NCI-H82 treated with DMSO at 0.1 percent for 48 hours (cell line): ENCODE results near the gene ITPA.
"Not testable (repeated sequence)": the region's sequence is repeated elsewhere in the genome, so short reads cannot be mapped to it uniquely, and the experiment has no call there.

Experiments used
- DNase-seq: peaks from one replicate; lab custom pipeline; 2025; ENCODE audit not compliant: unreplicated experiment; lab: John Stamatoyannopoulos, UW

The ITPA gene

DNA sequence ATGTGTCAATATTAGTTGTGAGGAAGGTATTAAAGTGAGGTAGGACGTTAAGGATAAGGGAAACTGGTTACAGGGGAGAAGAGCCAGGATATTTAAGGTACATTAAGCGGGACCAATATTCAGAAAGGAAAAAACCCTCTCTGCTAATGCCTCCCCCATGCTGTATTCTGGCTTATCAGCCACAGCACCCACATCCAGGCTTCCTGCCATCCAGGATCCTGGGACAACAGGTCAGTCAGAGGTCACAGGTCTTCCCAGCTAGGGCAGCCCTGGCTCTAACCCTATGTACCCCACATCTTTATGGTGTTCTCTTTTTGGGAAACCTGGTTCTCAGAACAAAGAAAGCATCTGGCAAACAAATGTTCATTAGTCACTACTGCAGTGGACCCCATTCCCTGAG is 10.1 kb upstream of the ITPA start:
- no peak for DNase-seq

DNA sequence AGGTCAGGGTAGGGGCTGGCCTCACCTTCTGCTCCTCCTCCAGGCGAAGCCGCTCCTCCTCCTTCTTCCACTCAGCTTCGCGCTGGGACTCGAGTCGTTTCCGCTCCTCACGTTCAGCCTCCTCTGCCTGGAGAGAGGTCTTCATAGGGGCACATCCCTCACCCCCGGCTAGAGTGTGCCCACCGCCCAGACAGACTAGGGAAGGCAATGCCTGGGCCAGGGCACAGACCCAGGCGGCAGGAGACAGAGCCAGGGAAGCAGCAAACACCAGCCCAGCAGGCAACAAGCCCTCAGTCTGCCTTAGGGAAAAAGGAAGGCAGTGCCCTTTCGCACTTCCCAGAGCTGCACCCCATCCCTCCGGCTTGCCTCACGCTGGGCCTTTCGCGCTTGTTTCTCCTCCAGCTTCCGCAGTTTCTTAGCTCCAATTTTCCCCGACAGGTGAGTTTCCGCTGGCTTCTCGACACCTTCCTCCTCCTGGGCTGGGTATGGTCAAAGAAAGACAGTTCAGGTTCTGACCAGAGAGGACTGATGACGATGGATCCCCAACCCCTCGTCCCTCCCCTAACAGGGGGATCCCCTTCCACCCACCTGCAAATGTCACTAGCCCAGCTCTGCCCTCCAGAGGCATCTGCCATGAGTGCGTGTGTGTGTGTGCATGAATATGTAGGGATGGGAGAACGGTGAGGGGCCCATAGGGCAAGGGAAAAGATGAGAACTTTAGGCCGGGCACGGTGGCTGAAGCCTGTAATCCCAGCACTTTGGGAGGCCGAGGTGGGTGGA is 9.1 kb upstream of the ITPA start:
- no peak for DNase-seq

DNA sequence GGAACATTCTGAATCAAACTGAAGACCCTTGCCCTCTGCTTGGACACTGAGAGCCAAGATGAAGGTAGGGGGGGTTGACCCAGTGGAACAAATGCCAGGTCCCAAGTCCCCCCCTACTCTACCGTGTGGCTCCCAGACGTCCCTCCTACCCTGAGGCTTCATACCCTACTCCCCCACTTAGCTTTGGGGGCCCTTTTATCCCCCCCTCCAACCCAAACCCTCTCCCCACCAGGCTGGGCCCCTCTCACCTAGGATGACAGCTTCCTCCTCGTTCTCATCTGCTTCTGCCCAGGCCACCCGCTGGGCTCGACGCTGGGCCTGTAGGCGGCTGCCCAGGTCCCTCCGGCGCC is 6.4 kb upstream of the ITPA start:
- DNase-seq = no peak

DNA sequence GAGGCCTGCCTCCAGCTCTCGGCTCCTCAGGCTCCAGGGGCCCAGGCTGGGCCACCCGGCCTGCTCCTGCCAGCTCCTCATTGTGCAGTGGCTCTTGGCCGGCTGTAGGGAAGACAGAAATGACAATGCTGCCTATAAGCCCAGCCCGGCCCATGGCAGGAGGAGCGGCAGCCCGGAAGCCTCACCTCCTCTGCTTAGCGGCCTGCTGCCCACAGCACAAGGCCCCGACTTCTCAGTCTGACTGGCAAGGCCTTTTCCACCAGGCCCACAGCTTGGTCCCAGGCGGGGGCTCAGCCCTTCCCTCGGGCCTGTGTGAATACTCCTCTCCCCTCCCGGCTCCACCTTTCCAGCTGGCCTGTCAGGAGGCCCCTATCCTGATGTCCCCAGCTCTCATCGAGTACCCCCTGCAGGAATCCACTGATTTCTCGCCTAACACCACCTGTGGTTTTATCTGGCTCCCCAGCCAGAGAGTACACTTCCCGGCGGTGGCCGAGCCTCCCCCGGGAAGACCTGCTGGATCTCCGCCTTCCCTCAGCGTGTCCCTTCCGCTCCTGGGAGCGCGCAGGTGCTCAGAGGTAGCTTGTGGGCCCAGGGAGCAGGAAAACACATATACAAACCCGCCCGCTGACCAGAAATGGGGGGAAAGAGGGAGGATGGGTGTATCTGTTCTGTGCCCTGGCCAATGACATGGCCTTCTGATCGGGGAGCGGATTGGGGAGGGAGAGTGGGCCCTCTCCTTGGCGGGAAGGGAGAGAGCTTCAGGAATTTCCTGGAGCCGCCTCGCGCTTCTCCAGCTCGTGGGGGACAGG is 5.8 kb upstream of the ITPA start:
- no peak for DNase-seq

DNA sequence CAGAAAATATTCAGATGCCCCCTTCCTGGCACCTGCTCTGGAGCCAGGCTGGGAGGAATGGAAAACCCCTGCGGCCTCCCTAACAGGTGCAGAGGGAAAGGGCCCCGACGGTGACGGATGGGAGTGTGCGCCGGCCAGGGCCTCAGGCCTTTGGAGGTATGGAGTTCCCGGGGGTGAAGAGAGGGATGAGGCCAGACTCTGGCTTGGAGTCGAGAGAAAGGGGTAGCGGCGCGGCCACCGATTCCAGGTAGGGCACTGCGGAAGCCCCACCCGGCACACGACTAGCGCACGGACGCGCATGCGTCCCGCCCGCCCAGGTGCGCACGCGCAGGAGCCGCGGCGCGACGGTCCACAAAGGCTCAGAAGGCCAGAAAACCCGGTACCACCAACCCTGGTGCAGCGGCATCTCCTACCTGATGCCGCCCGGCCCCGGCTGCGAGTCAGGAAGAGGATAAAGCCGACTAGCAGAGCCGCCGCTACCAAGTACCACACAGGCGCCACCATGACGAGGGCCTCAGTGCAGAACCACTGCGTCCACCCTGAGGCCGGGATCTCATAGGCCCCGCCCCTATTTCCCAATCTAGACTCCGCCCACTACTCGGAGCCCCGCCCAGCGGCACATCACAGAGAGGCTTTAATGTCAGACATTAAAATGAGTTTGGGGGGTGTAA is 5.0 kb upstream of the ITPA start, which contains the start of gene DDRGK1:
DDRGK1 (minus strand) TSS at position 559 of the 671 bp plus-strand sequence; CDS start at position 504, 55 bp downstream.
- DNase-seq = peak; percentile 58

DNA sequence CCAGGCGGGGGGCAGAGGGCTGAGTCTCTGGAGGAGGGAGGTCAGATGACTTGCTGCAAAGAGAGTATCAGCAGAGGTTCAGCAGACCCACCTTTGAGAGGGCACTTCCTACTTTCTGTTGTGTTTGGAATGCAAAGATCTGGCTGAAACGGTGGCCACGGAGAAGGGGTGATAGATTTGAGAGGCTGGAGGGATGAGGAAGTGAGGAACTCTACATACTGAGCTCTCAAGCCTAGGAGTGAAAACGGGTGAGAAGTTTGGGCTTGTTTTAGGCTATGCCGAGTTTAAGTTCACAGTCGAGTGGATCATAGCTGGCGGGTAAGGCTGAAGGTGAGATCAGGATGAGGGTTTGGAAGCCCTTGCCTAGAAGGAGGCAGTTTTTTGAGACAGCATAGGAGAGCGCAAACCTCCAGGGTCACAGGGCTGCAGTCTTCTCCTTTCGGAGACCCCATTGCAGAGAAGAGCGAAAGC is 477 bp upstream of the ITPA start:
- no peak for DNase-seq

DNA sequence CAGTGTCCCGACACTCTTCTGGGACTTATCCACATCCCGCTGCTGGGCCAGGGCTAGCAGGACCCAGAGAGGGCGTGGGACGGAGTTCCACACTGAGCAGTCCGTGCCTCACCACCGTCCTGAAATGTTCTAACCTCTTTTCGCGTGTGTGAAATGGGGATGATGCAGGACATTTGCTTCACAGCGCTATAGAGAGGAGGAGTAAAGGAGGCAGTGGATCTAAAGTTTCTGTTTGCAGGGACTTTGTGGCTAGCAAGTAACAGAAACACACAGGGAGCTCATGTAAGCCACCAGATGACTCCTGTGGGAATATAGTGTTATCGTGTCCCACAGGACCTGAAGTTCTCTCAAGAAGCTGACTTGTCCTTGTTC is 634 bp downstream of the ITPA start:
- no peak for DNase-seq

DNA sequence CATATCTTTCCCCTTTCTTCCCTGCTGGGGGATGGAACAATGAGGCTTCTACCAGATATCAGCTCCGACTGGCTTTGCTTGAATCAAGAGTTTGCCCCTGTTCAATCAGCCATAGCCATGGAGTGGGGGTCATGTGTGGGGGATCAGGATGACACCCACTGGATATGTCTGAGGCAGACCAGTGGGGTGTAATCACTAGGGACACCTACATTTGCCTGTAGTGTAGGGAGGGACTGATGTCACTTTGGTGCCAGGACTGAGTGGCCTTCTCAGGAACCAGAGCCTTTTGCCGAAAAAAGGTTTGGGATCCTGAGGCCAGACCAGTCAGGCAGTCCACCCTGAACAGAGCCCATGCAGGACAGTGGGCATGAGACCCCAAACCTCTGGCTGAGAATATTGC is 1.0 kb downstream of the ITPA start:
- DNase-seq = no peak

DNA sequence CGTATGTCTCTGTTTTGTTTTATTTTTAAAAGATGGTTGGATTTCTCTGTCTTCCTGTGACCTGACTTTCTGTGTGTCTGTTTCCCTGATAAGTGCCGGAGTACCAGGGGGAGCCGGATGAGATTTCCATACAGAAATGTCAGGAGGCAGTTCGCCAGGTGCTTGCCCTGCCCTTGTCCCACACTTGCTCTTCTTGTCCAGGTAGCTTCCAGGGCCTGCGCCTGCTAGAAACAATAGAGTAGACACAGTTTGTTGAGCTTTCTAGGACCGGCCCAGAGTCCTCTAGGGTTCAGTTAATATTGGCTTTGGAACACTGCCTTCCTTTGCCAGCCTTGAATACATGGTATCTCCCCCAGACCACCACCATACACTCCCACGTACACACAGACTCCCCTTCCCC is 3.9 kb downstream of the ITPA start:
- no peak for DNase-seq

DNA sequence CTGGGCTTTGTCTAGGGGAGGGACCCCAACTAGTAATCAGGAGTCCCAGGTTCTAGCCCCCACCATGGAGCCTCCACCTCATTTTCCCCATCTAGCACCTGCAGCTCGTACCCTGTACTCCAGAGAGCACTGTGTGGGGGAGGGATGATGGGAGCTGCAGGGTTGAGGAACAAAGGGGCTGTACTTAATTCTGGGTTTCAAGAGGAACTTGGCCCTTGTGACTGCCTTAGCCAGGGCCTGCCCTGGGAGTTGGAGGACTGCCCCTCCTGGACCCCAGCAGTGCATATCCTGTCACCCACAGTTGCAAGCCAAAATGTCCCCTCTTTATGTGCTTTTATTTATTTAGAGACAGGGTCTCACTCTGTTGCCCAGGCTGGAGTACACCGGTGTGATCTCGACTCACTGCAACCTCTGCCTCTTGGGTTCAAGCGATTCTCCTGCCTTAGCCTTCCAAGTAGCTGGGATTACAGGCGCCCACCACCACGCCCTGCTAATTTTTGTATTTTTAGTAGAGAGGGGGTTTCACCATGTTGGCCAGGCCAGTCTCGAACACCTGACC is 6.1 kb downstream of the ITPA start:
- not testable (repeated sequence) for DNase-seq

DNA sequence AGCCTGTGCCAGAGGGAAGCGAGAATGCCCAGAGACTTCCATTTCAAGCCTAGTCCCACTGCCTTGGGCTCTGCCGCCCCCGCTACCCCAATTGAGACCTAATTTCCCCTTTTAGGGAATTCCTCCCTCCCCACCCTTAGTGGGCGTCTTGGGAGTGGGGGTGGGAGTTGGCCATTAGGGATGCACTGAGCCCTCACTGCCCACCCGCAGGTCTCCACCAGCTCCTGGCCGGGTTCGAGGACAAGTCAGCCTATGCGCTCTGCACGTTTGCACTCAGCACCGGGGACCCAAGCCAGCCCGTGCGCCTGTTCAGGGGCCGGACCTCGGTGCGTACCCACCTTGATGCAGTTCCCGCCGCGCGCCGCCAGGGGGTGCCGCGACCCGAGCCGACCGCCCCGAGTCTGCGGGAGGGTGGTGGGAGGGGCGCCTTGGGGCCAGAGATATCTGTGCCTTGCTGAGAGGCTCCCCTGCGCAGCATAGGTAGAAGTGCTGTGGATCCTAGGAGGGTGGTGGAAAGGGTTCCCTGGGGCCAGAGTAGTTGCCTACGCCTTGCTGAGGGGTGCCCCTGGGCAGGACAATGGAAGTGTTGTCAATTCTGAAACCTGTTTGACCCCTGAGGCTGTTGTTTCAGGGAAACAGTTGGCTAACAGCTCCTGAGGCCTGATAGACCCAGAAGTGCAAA is 9.2 kb downstream of the ITPA start:
- no peak for DNase-seq

DNA sequence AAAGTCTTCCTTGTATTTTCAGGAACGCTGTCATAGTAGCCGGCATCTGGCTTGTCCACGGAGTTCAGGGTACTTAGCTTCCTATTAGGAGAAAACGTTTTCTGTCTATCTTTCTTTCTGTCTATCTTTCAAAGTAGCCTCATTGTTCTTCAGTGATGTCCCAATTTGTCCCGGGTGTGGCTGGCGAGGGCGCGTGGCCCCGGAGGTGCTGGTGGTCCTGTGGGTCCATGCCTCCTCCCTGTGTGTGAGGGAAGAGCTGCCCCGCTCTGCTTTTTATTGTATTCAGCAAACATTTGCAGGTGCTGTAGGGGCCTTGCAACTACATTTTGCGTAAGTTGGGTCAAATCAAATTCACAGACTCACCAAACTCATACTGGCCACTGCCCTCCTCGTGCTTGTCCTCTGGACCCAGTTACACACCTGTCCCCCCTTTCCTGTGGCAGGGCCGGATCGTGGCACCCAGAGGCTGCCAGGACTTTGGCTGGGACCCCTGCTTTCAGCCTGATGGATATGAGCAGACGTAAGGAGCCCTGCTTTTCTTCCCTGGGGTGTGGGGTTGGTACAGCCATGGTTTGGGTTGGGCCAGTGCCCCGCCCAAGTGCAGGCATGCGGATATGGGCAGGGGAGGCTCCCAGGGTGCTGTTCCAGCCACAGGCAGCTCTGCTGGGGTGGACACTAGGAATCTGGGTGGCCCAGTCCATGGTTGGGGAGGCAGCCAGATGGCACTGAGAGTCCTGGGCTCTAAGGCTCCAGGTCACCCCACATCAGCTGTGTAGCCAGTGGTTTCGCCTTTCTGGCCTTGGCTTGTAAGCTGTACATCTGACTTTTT is 12.3 kb downstream of the ITPA start:
- DNase-seq = no peak

DNA sequence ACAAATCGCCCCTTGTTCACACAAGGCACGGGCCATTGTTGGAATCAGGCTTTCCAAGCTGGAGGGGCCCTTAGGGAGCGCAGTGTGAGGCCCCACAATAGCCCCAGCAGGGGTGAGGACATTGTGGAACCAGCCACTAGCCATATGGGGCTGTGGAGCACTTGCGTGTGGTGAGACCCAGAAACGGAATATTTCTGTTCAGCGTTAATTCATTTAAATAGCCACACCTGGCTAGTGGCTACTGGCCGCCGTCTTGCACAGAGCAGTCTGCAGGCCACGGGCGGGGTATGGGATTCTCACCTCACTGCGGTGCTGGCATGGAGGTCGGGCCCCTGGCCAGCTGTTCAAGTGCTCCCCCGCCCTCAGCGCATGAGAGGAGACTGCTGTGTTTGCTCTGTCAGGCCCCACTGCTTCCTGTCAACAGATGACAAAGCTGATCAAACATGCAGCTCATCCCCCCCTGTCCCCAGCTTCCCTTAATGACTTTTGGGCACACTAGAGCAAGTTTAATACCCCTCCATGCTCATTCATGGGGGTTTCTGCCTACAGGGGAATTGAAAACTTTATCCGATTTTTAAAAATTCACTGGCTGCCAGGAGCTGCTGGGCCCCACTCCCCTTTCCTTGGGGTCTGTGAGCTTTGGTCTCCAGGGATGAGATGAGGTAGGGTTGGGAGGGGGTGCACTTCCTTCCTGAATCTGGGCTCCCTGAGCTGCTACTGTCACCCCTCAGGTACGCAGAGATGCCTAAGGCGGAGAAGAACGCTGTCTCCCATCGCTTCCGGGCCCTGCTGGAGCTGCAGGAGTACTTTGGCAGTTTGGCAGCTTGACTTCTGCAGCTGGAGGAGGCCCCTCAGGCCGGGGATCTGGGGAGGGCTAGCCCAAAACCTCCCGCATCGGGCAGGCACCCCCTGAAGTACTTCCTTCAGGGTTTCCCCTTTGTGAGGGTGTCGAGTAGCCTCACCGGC is 13.6 kb downstream of the ITPA start:
- peak; percentile 65 for DNase-seq

DNA sequence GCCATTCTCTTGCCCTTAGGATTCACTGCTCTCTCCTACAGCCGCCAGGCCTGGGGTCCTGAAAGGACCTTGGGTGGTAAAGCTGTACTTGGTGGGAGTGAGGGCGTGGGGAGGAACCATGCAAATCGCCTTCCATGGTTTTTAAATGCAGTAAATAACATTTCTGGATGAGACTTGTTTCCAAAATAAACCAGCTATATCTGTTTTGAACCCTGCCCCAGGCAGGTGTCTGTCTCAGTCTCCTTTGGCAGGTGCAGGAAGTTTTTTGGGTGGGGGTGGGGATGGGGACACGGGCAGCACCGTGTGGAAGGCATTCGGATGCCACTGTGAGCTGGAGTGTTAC is 14.3 kb downstream of the ITPA start:
- no peak for DNase-seq

DNA sequence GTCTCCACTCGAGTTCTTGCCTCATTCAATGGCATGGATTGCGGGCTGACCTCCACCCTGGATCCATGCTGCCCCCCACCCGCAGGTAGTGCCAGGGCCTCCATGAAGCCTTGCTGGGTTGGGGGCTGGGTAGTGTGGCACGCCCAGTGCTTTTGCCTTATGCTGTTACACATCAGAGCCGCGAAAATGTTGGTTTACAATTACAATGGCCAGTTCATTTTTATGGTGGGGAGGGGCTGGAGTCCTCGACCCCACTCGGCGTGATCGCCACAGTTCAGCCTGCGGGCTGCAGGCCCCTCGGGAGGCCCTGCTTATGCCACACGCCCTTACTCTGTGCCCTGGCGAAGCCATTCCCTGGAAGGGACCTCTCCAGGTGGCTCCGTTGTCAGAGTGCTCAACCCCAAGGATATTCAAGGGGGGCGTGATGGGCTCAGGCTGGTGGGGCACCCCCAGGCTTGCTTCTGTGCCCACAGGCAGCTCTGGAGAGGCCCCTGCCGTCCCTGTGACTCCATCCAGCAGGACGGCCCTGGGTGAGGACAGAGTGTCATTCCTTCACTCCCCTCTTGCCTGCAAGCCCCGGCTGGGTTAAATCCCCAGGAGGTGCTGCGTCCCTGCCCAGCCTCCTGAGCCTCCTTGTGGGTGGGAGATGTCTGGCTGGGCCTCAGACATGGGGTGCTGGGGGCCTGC is 14.8 kb downstream of the ITPA start:
- no peak for DNase-seq

DNA sequence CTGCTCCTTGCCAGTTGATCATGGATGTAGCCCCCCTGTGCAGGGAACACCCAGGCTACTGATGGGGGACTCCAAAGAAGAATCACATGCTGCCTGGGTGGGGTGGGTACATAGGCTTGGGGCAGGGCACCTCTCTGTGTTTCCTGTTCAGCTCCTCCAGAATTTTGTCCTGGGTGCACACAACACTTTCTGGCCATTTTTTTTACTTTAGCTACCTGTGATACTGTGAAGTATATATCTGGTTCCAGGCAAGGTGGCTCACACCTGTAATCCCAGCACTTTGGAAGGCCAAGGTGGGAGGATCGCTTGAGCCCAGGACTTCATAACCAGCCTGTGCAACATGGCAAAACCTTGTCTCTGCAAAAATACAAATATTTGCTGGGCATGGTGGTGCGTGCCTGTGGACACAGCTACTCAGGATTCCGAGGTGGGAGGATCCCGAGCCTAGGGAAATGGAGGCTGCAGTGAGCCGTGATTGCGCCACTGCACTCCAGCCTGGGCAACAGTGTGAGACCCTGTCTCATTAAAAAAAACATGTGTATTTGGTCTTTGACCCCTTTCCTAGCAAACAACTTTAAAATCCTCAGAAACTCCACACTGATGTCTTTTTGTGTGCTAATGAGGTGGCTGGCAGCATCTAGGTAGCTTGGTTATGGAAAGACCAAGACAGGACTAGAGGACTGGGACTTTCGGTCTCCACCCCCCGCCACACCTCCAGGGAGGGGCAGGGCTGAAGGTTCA is 15.6 kb downstream of the ITPA start:
- DNase-seq = no peak

DNA sequence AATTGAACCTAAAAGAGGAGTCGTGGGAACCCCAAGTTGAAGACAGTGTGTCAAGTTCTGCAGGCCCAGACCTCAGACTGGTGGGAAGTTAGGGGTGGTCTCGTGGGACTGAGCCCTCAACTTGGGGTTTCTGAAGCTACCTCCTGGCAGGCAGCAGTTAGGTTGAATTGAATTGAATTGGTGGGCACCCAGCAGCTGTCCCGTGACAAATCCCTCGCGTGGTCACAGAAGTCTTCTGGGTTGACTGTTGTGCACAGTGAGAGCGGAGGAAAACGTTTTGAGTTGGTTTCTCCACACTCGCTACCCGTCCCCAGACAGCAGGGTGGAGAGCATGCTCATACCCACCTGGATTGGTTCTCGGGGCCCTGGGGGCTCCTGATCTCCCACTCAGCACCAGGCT is 16.8 kb downstream of the ITPA start:
- DNase-seq = no peak

DNA sequence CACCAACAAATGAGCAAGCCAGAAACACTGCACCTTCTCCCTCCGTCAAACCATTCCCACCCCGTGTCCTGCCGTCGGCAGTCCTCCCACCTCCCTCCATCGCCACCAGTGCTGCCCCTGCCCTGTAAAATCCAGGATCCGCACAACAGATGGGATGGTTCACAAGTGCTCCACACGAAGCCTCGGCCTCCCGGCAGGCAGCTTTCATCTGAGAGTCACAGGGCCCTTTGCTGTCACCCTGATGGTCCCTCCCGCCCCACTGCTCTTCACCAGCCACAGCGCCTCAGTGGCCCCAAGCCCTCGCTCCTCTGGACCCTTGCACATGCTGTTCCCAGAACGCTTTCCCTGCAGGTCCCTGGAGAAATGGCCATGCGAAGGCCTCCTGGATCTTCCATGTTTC is 17.6 kb downstream of the ITPA start:
- no peak for DNase-seq
